Astrocyte (in vitro differentiated cells and primary cell): Measurements from ENCODE around the gene AUTS2.

ENCODE experiments used
- CTCF ChIP-seq: IDR thresholded peaks from 2 replicates; pipeline ENCODE4 v1.5.1; 2011; ENCODE audit warnings: low read depth, mild to moderate bottlenecking, inconsistent platforms, low read length, moderate library complexity; ENCODE audit not compliant: insufficient read depth
- EZH2 ChIP-seq: IDR thresholded peaks from 2 replicates; pipeline ENCODE4 v1.6.1; 2012; ENCODE audit warnings: mild to moderate bottlenecking, low read length, inconsistent platforms; ENCODE audit not compliant: insufficient read depth

GRCh38 chr7:69698109-69698825, 100.0 kb downstream of the AUTS2 start:
- TF ChIP-seq CTCF (no peak), EZH2 (no peak)
